ENCODE results near the gene SPCS2. TPM values are rescaled to one million over a fixed set of nuclear protein-coding genes. Genes with fewer than 3 reads are reported as not detected.

SPCS2 gene
- total RNA-seq, 6 donors from 2014 or later, result 15.5 to 150 (median 89.0) TPM

- no peak overlapping the region for H3K4me3 ChIP-seq
- no peak overlapping the region for H3K27ac ChIP-seq
- no peak for DNase-seq
- TF ChIP-seq POLR2A (IDR thresholded peaks at IDR 0.05), result no peak
- no peak for TF ChIP-seq CTCF (IDR thresholded peaks at IDR 0.05)
- no peak for TF ChIP-seq POLR2AphosphoS5 (IDR thresholded peaks at IDR 0.05)
- TF ChIP-seq EP300 (IDR thresholded peaks at IDR 0.05), result no peak
- H3K9me3 ChIP-seq, result no peaks in the 10 kb centered on the region
- no peak for ATAC-seq (ENCODE audit: low FRiP score in 2 of 2)
- 77 to 88% methylated on average over 2 of the region's 2 CpGs for WGBS, 2 donors
- H3K4me1 ChIP-seq, result no peaks in the 10 kb centered on the region
- peaks cover 0 to 44% (median 24%) of the 10 kb centered on the region in 4 donors for H3K36me3 ChIP-seq
- no peaks in the 10 kb centered on the region for H3K27me3 ChIP-seq
These were observed 13.8 kb upstream of the SPCS2 start for GRCh38 chr11:74935285-74935684.

GRCh38 chr11:74936087-74936486 is 13.0 kb upstream of the SPCS2 start:
- Histone ChIP-seq H3K36me3 (peaks cover 0 to 49% (median 24%) of the 10 kb centered on the region in 4 donors), H3K4me3 (no peak overlapping the region), H3K4me1 (no peaks in the 10 kb centered on the region), H3K27me3 (no peaks in the 10 kb centered on the region), H3K27ac (no peak overlapping the region), H3K9me3 (no peaks in the 10 kb centered on the region)
- TF ChIP-seq EP300 (IDR thresholded peaks at IDR 0.05) (no peak), CTCF (IDR thresholded peaks at IDR 0.05) (no peak), POLR2AphosphoS5 (IDR thresholded peaks at IDR 0.05) (no peak)
- DNase-seq (no peak), ATAC-seq (ENCODE audit: low FRiP score in 2 of 2) (no peak)
- WGBS, 2 donors, result 66 to 70% methylated on average over 1 to 2 of the region's 2 CpGs

DNA sequence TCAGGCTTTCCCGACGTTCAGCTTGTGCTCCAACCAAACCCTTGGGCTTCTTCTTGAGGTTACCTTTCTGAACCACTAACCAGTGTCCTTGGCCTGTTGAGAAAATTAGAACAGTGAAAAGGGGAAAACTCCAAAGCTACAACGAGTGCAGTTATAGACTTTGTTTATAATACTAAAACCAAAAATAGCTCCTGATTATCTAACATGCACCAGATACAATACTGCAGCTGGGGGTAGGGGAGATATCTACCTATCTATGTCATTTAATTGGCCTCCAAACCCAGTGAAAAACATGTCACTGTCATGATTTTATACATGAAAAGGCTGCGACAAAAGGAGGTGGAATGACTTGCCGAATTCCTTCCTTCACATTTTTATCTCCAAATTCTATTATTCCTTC is 12.1 kb upstream of the SPCS2 start:
- TF ChIP-seq POLR2AphosphoS5 (IDR thresholded peaks at IDR 0.05), result no peak
- TF ChIP-seq POLR2A (IDR thresholded peaks at IDR 0.05), result no peak
- TF ChIP-seq CTCF (IDR thresholded peaks at IDR 0.05), result no peak
- no peak for TF ChIP-seq EP300 (IDR thresholded peaks at IDR 0.05)
- peaks cover 0 to 50% (median 25%) of the 10 kb centered on the region in 4 donors for H3K36me3 ChIP-seq

DNA sequence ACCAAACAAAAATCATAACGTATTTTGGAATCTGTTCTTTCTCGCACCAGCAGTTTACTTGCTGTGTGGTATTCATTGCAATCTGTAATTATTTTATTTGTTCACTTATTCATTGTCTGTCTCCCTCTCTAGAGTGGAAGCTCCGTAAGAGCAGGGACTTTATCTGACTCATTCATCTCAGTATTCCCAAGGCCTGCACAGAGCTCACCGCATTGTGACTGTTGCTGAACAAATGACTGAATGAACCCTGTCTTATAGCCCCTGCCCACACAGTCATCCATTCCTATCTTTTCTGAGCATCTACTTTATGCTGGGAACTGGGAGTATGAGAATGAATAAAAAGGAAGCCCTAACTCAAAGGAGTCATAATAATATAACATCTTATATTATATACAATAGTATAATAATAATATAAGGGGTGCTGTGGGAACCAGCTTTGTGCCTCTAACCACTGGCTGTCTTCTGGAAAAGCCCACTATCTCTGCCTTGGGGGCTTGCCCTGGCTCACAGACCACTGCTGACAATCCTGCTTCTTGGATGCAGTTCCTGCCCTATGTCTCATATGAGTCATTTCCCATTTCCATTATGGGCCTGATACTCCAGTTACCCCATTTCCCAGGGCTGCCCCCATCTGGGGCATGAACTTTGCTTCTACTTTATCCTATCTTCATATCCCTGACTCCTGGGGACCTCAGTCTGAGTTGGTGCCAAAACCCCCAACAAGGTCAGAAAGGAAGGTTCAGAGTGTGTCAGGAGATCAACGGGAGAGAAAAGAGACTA is 11.2 kb upstream of the SPCS2 start:
- no peaks in the 10 kb centered on the region for H3K27me3 ChIP-seq
- no peak overlapping the region for H3K4me3 ChIP-seq
- no peaks in the 10 kb centered on the region for H3K4me1 ChIP-seq
- 96 to 97% methylated on average over 5 of the region's 5 CpGs for whole genome bisulfite sequencing, 2 donors
- no peaks in the 10 kb centered on the region for H3K9me3 ChIP-seq
- ATAC-seq (ENCODE audit: low FRiP score in 2 of 2) (no peak), DNase-seq (no peak)
- H3K27ac ChIP-seq, result no peak overlapping the region
- TF ChIP-seq CTCF (IDR thresholded peaks at IDR 0.05), result no peak
- peaks cover 0 to 44% (median 25%) of the 10 kb centered on the region in 4 donors for H3K36me3 ChIP-seq

More for the DNA sequence above, 12.1 kb upstream of the SPCS2 start:
- 87 to 91% methylated on average over 5 of the region's 5 CpGs for WGBS, 2 donors
- Histone ChIP-seq H3K9me3 (no peaks in the 10 kb centered on the region), H3K27me3 (no peaks in the 10 kb centered on the region), H3K4me1 (no peaks in the 10 kb centered on the region), H3K27ac (no peak overlapping the region), H3K4me3 (no peak overlapping the region)
- DNase-seq (no peak), ATAC-seq (ENCODE audit: low FRiP score in 2 of 2) (no peak)

DNA sequence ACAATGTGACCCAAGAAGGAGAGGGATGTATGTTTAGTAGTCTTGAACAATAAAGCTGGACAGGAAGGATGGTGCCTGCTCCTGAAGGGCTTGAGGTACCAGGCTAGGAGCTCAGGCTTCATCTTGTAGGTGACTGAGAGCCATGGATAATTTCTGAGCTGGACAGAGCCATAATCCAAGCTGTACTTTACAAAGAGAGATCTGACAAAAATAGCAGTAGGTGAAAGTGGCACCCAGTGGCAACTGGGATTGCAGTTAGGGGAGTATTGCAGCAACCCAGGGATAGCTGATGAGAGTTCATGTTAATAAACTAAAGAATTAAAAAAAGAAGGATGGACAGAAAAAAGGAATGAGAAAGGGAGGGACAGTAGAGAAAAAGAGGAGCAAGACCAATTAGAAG is 7.6 kb upstream of the SPCS2 start:
- peaks cover 0 to 15% (median 6%) of the 10 kb centered on the region in 4 donors for H3K36me3 ChIP-seq
- no peak overlapping the region for H3K27ac ChIP-seq
- no peaks in the 10 kb centered on the region for H3K4me1 ChIP-seq
- no peaks in the 10 kb centered on the region for H3K27me3 ChIP-seq
- DNase-seq (no peak), ATAC-seq (ENCODE audit: low FRiP score in 2 of 2) (no peak)
- TF ChIP-seq POLR2A (IDR thresholded peaks at IDR 0.05) (no peak), EP300 (IDR thresholded peaks at IDR 0.05) (no peak), POLR2AphosphoS5 (IDR thresholded peaks at IDR 0.05) (no peak), CTCF (IDR thresholded peaks at IDR 0.05) (no peak)
- no peaks in the 10 kb centered on the region for H3K9me3 ChIP-seq
- no peak overlapping the region for H3K4me3 ChIP-seq

Measured in upper lobe of left lung (tissue), 6 donors.